Measurements from ENCODE around the gene ASMTL.

ASMTL gene

GRCh38 chrX:1398431-1399340 lies 54.0 kb downstream of the ASMTL start:
- Histone ChIP-seq H4K8ac (ENCODE audit: low read depth, low read length) (no peak overlapping the region), H3K27ac (ENCODE audit: low read depth, low read length) (no peak overlapping the region), H2AFZ (ENCODE audit: insufficient read depth, low read length, poor library complexity) (no peak overlapping the region), H3K18ac (ENCODE audit: low read length) (peak overlapping the region; percentile 48), H2BK12ac (ENCODE audit: low read length) (no peak overlapping the region), H3K79me2 (ENCODE audit: control insufficient read depth, insufficient read depth, low read length, poor library complexity) (no peaks in the 10 kb centered on the region), H3K4me2 (ENCODE audit: low read length) (no peak overlapping the region), H3K23ac (ENCODE audit: low read length) (no peak overlapping the region), H3K9ac (ENCODE audit: low read length) (no peak overlapping the region), H3K27me3 (ENCODE audit: insufficient read depth, low read length) (no peaks in the 10 kb centered on the region), H3K79me1 (ENCODE audit: low read length) (no peaks in the 10 kb centered on the region), H3K4ac (ENCODE audit: low read depth, low read length) (no peak overlapping the region), H4K12ac (ENCODE audit: low read depth, low read length) (peak overlapping the region; percentile 32), H3K4me1 (ENCODE audit: control insufficient read depth in 1 of 2, insufficient read depth in 2 of 2, low read length in 2 of 2) (peaks cover 0 to 4% of the 10 kb centered on the region in 2 experiments), H2AK5ac (ENCODE audit: low read length) (no peak overlapping the region), H3K4me3 (ENCODE audit: low read depth, low read length) (no peak overlapping the region), H2BK120ac (ENCODE audit: insufficient read depth, low read length, poor library complexity) (no peak overlapping the region), H3K36me3 (ENCODE audit: control insufficient read depth in 1 of 2, insufficient read depth in 2 of 2, low read length in 2 of 2) (peaks cover 30 to 38% of the 10 kb centered on the region in 2 experiments), H4K91ac (ENCODE audit: low read depth, low read length) (peak overlapping the region; percentile 20), H2BK5ac (ENCODE audit: low read depth, low read length, poor library complexity) (no peak overlapping the region), H3K9me3 (ENCODE audit: insufficient read depth, low read depth, low read length) (no peaks in the 10 kb centered on the region), H3K14ac (ENCODE audit: low read length) (no peak overlapping the region)
- no CpG with 5 or more reads among the region's 29 CpGs for WGBS (ENCODE audit: extremely low coverage, insufficient coverage, insufficient read length)
- DNase-seq, result no peak

GRCh38 chrX:1397441-1398270 lies 55.1 kb downstream of the ASMTL start:
- no peak overlapping the region for H3K14ac ChIP-seq (ENCODE audit: low read length)
- DNase-seq, result no peak
- no peak overlapping the region for H4K12ac ChIP-seq (ENCODE audit: low read depth, low read length)
- peaks cover 3% of the 10 kb centered on the region for H3K79me1 ChIP-seq (ENCODE audit: low read length)
- no peak overlapping the region for H2AK5ac ChIP-seq (ENCODE audit: low read length)
- no peak overlapping the region for H4K91ac ChIP-seq (ENCODE audit: low read depth, low read length)
- H3K79me2 ChIP-seq (ENCODE audit: control insufficient read depth, insufficient read depth, low read length, poor library complexity), result peaks cover under 1% of the 10 kb centered on the region
- peaks cover 22 to 30% of the 10 kb centered on the region in 2 experiments for H3K36me3 ChIP-seq (ENCODE audit: control insufficient read depth in 1 of 2, insufficient read depth in 2 of 2, low read length in 2 of 2)
- H3K27me3 ChIP-seq (ENCODE audit: insufficient read depth, low read length), result no peaks in the 10 kb centered on the region
- no peak overlapping the region for H3K4me3 ChIP-seq (ENCODE audit: low read depth, low read length)
- H3K27ac ChIP-seq (ENCODE audit: low read depth, low read length), result no peak overlapping the region
- no peak overlapping the region for H2AFZ ChIP-seq (ENCODE audit: insufficient read depth, low read length, poor library complexity)
- peaks cover 0 to 4% of the 10 kb centered on the region in 2 experiments for H3K4me1 ChIP-seq (ENCODE audit: control insufficient read depth in 1 of 2, insufficient read depth in 2 of 2, low read length in 2 of 2)
- no peak overlapping the region for H2BK12ac ChIP-seq (ENCODE audit: low read length)
- H3K23ac ChIP-seq (ENCODE audit: low read length), result no peak overlapping the region
- H3K18ac ChIP-seq (ENCODE audit: low read length), result no peak overlapping the region
- no peak overlapping the region for H2BK5ac ChIP-seq (ENCODE audit: low read depth, low read length, poor library complexity)
- H4K8ac ChIP-seq (ENCODE audit: low read depth, low read length), result no peak overlapping the region
- no peak overlapping the region for H3K4ac ChIP-seq (ENCODE audit: low read depth, low read length)
- H3K9ac ChIP-seq (ENCODE audit: low read length), result no peak overlapping the region
- no peak overlapping the region for H3K4me2 ChIP-seq (ENCODE audit: low read length)
- H3K9me3 ChIP-seq (ENCODE audit: insufficient read depth, low read depth, low read length), result no peaks in the 10 kb centered on the region
- WGBS (ENCODE audit: extremely low coverage, insufficient coverage, insufficient read length), result no CpG with 5 or more reads among the region's 29 CpGs
- H2BK120ac ChIP-seq (ENCODE audit: insufficient read depth, low read length, poor library complexity), result no peak overlapping the region

GRCh38 chrX:1397001-1397400 lies 55.7 kb downstream of the ASMTL start:
- no peak overlapping the region for H4K8ac ChIP-seq (ENCODE audit: low read depth, low read length)
- H4K91ac ChIP-seq (ENCODE audit: low read depth, low read length), result no peak overlapping the region
- H3K79me1 ChIP-seq (ENCODE audit: low read length), result peaks cover 8% of the 10 kb centered on the region
- DNase-seq, result no peak
- no peak overlapping the region for H3K4me3 ChIP-seq (ENCODE audit: low read depth, low read length)
- no peaks in the 10 kb centered on the region for H3K27me3 ChIP-seq (ENCODE audit: insufficient read depth, low read length)
- no peak overlapping the region for H2AFZ ChIP-seq (ENCODE audit: insufficient read depth, low read length, poor library complexity)
- no peak overlapping the region for H2BK12ac ChIP-seq (ENCODE audit: low read length)
- WGBS (ENCODE audit: extremely low coverage, insufficient coverage, insufficient read length), result no CpG with 5 or more reads among the region's 15 CpGs
- H2BK5ac ChIP-seq (ENCODE audit: low read depth, low read length, poor library complexity), result no peak overlapping the region
- no peak overlapping the region for H3K14ac ChIP-seq (ENCODE audit: low read length)
- H3K36me3 ChIP-seq (ENCODE audit: control insufficient read depth in 1 of 2, insufficient read depth in 2 of 2, low read length in 2 of 2), result peaks cover 18 to 27% of the 10 kb centered on the region in 2 experiments
- H3K4me2 ChIP-seq (ENCODE audit: low read length), result no peak overlapping the region
- no peak overlapping the region for H3K4ac ChIP-seq (ENCODE audit: low read depth, low read length)
- H3K23ac ChIP-seq (ENCODE audit: low read length), result no peak overlapping the region
- H4K12ac ChIP-seq (ENCODE audit: low read depth, low read length), result no peak overlapping the region
- no peak overlapping the region for H2AK5ac ChIP-seq (ENCODE audit: low read length)
- H2BK120ac ChIP-seq (ENCODE audit: insufficient read depth, low read length, poor library complexity), result no peak overlapping the region
- peaks cover 5% of the 10 kb centered on the region for H3K79me2 ChIP-seq (ENCODE audit: control insufficient read depth, insufficient read depth, low read length, poor library complexity)
- no peaks in the 10 kb centered on the region for H3K9me3 ChIP-seq (ENCODE audit: insufficient read depth, low read depth, low read length)
- peaks cover 0 to 4% of the 10 kb centered on the region in 2 experiments for H3K4me1 ChIP-seq (ENCODE audit: control insufficient read depth in 1 of 2, insufficient read depth in 2 of 2, low read length in 2 of 2)
- H3K9ac ChIP-seq (ENCODE audit: low read length), result no peak overlapping the region
- no peak overlapping the region for H3K27ac ChIP-seq (ENCODE audit: low read depth, low read length)
- no peak overlapping the region for H3K18ac ChIP-seq (ENCODE audit: low read length)

- no peak overlapping the region for H3K23ac ChIP-seq (ENCODE audit: low read length)
- no peaks in the 10 kb centered on the region for H3K27me3 ChIP-seq (ENCODE audit: insufficient read depth, low read length)
- WGBS (ENCODE audit: extremely low coverage, insufficient coverage, insufficient read length), result no CpG with 5 or more reads among the region's 5 CpGs
- H3K18ac ChIP-seq (ENCODE audit: low read length), result no peak overlapping the region
- no peak overlapping the region for H3K4me3 ChIP-seq (ENCODE audit: low read depth, low read length)
- peaks cover 15% of the 10 kb centered on the region for H3K79me1 ChIP-seq (ENCODE audit: low read length)
- peaks cover 5 to 9% of the 10 kb centered on the region in 2 experiments for H3K4me1 ChIP-seq (ENCODE audit: control insufficient read depth in 1 of 2, insufficient read depth in 2 of 2, low read length in 2 of 2)
- no peak overlapping the region for H2BK5ac ChIP-seq (ENCODE audit: low read depth, low read length, poor library complexity)
- H2AK5ac ChIP-seq (ENCODE audit: low read length), result no peak overlapping the region
- no peak overlapping the region for H4K91ac ChIP-seq (ENCODE audit: low read depth, low read length)
- no peak overlapping the region for H3K27ac ChIP-seq (ENCODE audit: low read depth, low read length)
- H2BK12ac ChIP-seq (ENCODE audit: low read length), result no peak overlapping the region
- H3K14ac ChIP-seq (ENCODE audit: low read length), result no peak overlapping the region
- H3K36me3 ChIP-seq (ENCODE audit: control insufficient read depth in 1 of 2, insufficient read depth in 2 of 2, low read length in 2 of 2), result peaks cover 13 to 24% of the 10 kb centered on the region in 2 experiments
- peaks cover 15% of the 10 kb centered on the region for H3K79me2 ChIP-seq (ENCODE audit: control insufficient read depth, insufficient read depth, low read length, poor library complexity)
- no peak overlapping the region for H4K8ac ChIP-seq (ENCODE audit: low read depth, low read length)
- H4K12ac ChIP-seq (ENCODE audit: low read depth, low read length), result no peak overlapping the region
- DNase-seq, result no peak
- no peaks in the 10 kb centered on the region for H3K9me3 ChIP-seq (ENCODE audit: insufficient read depth, low read depth, low read length)
- H3K9ac ChIP-seq (ENCODE audit: low read length), result no peak overlapping the region
- H3K4ac ChIP-seq (ENCODE audit: low read depth, low read length), result no peak overlapping the region
- no peak overlapping the region for H2BK120ac ChIP-seq (ENCODE audit: insufficient read depth, low read length, poor library complexity)
- no peak overlapping the region for H2AFZ ChIP-seq (ENCODE audit: insufficient read depth, low read length, poor library complexity)
- H3K4me2 ChIP-seq (ENCODE audit: low read length), result no peak overlapping the region
Observed at GRCh38 chrX:1395646-1396216, 57.0 kb downstream of the ASMTL start.

Data from trophoblast cell (in vitro differentiated cells and primary cell).